ENCODE measurements around the gene MIEF2. TPM values are rescaled to one million over a fixed set of nuclear protein-coding genes. Genes with fewer than 3 reads are reported as not detected.

Gene MIEF2
- total RNA-seq, 4 donors from 2014 or later = 2.9 to 9.5 (median 5.7) TPM

DNA sequence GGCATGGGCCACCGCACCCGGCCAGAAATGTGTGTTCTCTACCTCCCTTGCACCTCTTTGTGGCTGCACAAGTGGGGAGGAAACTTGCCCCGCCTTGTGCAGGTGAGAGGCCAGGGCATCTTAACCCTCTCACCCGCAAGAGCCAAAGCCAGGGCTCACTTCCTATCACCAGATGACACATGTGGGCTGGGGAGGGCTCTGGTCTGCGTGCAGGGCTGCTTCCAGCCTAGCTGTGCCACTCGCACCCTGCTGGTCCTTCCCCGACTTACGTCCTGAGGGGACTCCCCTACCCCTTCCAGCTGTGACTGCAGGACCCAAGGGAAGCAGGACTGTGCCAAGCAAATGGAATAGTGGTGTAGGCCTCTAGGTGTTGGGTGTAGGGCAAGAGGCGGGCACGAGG lies 6.9 kb downstream of the MIEF2 start:
- no peak for ATAC-seq (ENCODE audit: low FRiP score)
- TF ChIP-seq, protein P1, sequence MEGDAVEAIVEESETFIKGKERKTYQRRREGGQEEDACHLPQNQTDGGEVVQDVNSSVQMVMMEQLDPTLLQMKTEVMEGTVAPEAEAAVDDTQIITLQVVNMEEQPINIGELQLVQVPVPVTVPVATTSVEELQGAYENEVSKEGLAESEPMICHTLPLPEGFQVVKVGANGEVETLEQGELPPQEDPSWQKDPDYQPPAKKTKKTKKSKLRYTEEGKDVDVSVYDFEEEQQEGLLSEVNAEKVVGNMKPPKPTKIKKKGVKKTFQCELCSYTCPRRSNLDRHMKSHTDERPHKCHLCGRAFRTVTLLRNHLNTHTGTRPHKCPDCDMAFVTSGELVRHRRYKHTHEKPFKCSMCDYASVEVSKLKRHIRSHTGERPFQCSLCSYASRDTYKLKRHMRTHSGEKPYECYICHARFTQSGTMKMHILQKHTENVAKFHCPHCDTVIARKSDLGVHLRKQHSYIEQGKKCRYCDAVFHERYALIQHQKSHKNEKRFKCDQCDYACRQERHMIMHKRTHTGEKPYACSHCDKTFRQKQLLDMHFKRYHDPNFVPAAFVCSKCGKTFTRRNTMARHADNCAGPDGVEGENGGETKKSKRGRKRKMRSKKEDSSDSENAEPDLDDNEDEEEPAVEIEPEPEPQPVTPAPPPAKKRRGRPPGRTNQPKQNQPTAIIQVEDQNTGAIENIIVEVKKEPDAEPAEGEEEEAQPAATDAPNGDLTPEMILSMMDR (IDR thresholded peaks at IDR 0.05) = no peak

DNA sequence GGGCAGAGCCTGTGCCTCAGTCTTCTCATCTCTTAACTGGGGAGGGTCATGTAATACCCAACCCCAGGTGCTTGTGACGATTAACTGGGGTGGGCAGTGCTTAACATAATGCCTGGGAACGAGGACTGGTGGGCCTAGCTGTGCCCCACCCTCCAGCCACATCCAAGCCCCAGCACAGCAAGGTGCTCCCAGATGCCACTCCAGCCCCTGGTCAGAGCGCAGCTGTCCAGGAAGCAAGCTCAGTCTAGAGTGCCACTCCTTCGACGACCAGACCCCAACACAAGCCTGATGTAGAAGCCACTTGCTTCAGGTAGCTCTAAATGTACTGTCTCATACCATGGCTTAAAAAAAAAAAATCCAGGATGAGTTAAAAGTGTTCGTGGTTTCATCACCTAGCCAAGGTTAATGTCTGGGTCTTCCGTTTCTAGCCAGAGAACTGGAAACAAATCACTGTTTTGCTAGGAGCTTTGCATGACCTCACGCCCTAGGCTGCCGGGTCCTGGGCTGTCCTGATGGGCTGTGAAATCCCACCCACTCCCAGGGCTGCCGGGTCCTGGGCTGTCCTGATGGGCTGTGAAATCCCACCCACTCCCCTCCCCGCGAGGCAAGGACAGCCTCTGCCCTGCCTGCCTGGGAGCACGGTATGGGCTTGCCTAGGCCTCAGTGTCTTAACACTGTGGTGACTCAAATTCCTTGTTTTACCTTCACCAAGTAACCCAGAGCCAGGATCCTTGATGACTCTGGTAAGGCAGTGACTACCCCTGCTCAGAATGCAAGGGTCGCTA lies 7.7 kb downstream of the MIEF2 start:
- DNase-seq (ENCODE audit: low spot score) (no peak), ATAC-seq (ENCODE audit: low FRiP score) (peak; percentile 21)
- TF ChIP-seq, protein P1 (IDR thresholded peaks at IDR 0.05) = no peak

More for the DNA sequence above, 6.9 kb downstream of the MIEF2 start:
- no peak for DNase-seq (ENCODE audit: low spot score)

DNA sequence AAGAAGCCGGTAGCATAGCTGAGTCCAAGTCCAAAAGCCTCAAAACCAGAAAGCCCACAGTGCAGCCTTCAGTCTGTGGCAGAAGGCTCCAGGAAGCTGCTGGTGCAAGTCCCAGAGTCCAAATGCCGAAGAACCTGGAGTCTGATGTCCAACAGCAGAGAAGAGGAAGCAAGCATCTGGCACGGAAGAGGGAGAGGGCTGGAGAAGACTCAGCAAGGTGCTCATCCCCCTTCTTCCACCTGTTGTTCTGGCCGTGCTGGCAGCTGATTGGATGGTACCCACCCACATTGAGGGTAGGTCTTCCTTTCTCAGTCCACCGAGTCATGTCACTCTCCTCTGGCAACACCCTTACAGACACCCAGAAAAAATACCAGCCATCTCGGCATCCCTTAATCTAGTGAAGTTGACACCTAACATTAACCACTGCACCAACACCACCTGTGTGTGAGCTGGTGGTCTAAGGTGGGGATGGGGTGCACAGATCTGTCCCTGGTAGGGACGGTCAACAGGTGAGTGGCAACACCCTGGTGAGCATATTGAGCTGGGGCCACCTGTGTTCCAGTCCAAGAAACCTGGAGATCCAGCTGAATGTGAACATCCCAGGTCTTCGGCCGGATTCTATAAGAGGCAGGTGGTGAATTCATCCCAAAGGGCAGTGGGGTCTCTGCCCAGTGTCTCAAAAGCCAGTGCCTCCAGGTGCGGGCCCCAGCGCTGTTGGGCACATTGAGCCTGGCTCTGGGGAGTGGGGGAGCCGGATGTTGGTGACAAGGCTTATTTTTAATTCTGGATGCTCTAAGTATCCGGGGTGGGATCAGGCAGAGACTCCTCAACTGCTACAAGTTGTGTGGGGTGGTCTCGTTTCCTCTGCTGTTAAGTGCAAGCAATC lies 9.8 kb downstream of the MIEF2 start:
- no peak for ATAC-seq (ENCODE audit: low FRiP score)
- TF ChIP-seq, protein P1 (IDR thresholded peaks at IDR 0.05) = no peak

DNA sequence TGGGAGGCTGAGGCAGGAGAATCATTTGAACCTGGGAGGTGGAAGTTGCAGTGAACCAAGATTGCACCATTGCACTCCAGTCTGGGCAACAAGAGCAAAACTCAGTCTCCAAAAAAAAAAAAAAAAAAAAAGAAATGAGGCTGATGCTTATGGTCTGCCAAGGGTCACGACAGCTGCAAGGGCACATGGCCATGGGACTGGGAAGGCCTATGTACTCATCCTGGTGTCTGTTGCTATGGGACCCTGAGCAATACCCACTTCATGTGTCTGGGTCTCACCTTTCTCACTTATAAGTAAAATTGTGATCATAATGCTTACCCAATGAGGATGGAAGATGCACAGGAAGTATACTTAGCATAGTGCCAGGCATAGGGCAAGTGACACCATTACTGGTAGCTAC lies 16.6 kb downstream of the MIEF2 start:
- DNase-seq (ENCODE audit: low spot score) (no peak), ATAC-seq (ENCODE audit: low FRiP score) (no peak)
- TF ChIP-seq, protein P1 (IDR thresholded peaks at IDR 0.05) = no peak

More for the DNA sequence above, 9.8 kb downstream of the MIEF2 start:
- DNase-seq (ENCODE audit: low spot score) = no peak

DNA sequence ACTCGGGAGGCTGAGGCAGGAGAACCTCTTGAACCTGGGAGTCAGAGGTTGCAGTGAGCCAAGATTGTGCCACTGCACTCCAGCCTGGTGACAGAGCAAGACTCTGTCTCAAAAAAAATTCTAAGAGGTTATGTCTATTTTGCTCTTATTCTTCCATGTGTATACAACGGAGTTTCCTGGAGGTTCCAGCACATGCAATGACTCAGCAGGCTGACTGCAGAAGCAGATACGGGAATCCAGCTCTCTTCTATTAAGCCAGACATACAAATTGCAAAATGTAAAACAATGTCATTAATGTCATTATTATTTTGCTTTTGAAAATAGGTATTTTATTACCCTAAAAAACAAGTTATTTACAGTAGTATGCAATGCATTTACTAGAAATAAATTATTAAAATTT lies 18.4 kb downstream of the MIEF2 start:
- ATAC-seq (ENCODE audit: low FRiP score) = no peak
- DNase-seq (ENCODE audit: low spot score) = no peak
- TF ChIP-seq, protein P1 (IDR thresholded peaks at IDR 0.05) = no peak

DNA sequence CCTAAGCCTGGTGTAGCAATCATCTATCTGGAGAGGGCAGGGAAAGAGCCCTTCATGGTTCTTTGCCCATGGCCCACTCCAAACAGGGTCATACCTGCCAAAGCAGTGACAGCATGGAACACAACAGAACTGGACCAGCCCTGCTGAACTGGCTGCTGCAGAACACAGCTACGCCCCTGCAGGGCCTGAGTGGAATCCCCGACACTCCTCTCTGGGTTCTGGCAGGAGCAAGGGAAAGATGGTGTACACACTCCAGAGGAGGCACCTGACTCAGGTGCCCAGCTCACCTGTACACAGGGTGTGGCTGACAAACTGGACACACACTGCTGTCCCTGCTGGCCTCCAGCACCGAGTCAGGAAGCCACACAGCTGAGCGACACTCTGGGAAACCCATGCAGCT lies 19.8 kb downstream of the MIEF2 start:
- DNase-seq (ENCODE audit: low spot score) = no peak
- no peak for ATAC-seq (ENCODE audit: low FRiP score)
- TF ChIP-seq, protein P1 (IDR thresholded peaks at IDR 0.05) = no peak
